NOMO-1 treated with dmso at 0.1 percent for 144 hours (cell line): Measurements from ENCODE around the gene PROKR2.
A peak's percentile ranks its signal among the peaks of the same experiment; 100 is the strongest.

ENCODE experiments used
- DNase-seq: peaks from one replicate; lab custom pipeline; 2025; ENCODE audit not compliant: unreplicated experiment; lab: John Stamatoyannopoulos, UW

PROKR2 gene

DNA sequence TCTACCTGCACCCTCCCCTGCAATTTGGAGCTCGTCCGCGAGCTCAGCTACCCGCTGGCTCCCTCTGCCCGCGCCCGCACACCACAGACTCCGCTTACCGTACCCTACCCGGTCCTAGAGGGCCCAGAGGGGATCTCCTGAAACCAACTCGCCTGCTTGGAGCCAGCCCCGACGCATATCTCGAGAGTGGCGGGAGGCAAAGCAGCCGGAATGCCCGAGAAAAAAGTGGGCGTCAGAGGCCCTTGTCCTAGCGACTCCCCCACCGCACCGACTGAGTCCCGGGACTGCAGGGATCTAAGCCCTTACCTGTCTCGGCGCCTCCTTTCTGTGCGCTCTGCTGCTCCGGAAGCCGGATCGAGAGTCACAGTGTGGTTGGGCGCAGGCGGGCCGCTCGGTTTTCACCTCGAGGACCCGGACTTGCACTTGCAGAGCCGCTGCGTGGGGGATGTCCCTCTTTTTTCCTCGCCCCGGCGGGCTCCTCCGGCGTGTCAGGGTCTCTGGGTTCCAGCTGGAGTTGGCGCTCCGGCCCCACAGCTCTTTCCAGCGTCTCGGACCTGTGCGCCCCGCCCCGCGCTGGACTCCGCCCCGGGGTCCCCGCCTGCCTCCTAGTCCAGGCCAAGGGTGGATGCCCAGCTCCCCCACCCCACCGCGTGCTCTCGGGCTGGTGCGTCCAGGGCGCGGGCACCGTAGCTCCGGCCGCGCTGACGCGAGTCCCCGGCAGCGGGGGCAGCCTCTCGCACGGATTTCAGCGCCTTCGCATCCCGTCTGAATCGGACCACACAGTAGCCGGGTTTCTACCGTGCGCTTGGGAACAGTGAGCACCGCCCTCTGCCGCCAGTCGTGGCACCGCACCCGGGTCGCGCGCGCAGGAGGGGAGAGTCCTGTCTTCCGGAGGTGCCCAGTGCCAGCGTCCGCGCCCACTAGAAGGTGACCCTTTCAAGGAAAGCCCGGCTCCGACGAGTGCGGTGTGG lies at the start of gene PROKR2:
Gene PROKR2 (minus strand): TSS at position 767 of the 971 bp plus-strand sequence. CDS start 2,585 bp downstream, outside the sequence.
- DNase-seq: no peak

DNA sequence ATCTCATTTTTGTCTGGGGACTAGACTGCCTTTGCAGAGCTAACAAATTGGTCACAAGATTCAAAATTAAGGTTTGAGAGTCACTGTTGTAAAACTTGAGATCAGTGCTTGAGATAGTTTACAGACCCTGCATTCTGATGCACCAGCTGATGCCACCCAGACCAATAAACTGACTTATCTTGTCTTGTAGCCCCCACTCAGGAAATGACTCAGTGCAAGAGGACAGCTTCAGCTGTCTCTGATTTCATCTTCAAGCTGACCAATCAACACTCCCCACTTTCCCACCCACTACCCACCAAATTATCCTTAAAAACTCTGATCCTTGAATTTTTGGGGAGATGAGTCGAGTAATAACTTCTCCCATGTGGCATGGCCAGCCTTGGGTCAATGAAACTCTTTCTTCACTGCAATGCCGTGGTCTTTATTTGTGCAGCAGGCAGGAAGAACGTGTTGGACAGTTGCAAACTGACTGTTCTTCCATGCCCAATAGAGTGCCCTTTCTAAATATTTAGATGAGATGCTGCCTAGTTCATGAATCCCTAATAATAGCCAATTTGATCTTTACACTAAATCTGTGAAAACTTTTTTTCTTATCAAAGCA lies 48.3 kb upstream of the PROKR2 start:
- no peak for DNase-seq

DNA sequence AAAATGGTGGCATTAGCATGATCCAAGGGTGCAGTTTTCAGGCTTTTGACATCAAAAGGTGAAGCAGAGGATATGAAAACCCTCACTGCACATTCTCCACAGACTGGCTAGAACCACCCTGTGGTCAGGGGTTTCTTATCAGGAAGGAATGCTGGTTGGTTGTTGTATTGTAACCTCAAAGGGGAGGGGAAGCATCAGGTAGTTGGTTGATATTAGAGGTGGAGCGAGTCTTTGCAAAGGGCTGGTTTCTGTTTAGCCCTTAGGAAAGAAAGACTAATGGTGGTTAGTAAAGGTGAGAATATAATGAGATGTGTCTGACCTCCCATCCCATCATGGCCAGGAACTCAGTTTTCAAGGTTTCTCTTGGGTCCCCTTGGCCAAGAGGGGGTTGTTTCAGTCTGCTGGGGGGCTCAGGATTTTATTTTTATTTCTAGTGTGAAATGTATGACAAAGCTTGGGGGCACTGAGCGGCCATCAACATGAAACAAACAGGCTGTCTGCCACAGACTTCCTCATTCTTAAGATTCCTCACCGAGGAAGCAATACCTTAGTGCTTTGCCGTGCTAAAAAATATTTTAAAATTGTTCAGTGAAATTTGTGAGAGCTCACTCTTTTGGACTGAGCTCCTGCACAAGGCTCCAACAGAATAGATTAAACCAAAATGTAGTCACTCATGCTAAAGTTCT lies 47.5 kb upstream of the PROKR2 start:
- DNase-seq: no peak

DNA sequence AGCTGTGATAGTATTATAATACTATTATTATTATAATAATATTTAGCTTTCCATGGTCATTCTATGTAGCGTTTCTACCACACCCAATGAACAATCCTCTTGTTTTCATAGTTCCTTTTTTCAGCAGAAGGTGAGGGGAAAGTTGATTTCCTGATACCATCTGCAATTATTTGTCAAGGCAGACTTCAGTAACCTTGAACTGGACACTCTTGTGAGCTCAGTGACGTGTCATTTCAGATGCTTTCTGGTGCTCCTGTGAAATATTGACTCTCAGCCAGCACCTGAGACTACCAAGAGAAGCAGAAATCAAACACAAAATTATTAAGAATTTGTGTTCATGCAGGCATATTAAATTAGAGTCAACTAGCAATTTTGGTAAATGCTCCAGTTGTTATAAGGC lies 46.0 kb upstream of the PROKR2 start:
- no peak for DNase-seq

DNA sequence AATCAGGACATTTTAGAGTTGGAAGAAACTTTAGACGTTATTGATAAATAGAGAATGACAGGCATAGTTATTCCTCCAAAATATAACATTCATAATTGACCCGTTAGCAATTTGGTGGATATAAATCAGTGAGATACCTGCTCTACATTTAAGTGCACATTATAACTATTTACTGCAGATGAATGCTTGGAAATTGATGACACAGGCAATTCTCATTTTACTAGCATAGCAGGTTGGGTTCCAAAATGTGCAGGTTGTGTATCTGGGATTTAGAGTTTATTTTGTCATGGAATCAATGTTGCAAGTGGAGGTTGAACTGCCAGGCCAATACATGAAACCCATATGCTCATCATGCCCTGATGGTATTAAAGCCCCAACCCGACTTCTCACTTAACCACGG lies 44.4 kb upstream of the PROKR2 start:
- DNase-seq: no peak

DNA sequence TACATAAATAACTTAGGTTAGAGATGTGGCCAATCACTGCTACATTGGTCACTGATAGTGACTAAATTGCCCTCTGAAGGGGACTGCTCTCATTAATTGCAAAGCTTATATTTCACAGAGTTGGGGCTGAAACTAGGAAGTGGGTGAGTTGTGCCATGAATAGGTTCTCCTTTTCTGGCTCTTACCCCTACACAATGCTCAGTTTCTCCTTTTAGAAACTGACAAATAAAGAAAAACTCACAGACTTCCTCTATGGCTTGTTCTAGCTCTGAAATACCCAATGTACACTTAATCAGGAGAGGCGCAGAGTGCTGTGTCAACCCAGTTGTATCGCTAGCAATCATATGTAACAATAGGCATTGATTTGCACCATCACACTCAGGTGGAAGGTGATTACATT lies 41.2 kb upstream of the PROKR2 start:
- DNase-seq: peak; percentile 72

DNA sequence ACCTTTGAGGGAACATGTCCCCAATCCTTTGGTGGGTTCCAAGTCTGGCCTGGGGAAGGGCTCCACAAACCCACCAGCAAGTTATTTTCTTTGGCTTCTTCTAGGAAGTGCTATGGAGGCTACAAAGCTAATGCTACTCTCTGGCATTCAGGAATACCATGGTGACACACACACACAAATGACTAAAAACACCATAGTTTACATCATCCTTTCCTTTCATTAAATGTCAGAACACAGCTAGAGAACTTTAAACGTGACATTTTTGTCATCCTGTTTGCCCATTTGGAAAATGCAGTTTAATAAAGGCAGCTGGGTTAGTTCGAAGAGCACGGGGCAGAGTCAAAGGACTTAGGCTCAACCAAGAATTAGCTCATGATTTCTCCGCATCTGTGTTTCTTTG lies 40.2 kb upstream of the PROKR2 start:
- no peak for DNase-seq

DNA sequence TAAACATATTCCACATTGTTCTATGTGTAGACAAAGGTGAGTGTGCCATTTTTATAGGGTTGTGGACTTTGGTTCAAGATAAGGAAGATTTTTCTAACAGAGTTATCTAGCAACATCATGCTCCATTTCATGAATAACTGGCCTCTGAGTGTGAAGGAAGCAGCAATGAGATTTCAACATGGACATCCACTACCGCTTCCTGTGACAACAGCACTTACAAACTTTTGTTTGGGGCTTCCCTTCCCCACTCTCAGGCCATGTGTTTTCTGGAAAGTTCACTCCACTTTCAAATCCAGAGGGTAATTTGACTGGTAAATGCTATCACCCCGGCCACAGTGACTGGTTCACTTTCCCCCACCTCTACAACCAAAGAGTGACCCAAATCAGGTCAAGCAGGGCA lies 38.1 kb upstream of the PROKR2 start:
- DNase-seq: no peak

DNA sequence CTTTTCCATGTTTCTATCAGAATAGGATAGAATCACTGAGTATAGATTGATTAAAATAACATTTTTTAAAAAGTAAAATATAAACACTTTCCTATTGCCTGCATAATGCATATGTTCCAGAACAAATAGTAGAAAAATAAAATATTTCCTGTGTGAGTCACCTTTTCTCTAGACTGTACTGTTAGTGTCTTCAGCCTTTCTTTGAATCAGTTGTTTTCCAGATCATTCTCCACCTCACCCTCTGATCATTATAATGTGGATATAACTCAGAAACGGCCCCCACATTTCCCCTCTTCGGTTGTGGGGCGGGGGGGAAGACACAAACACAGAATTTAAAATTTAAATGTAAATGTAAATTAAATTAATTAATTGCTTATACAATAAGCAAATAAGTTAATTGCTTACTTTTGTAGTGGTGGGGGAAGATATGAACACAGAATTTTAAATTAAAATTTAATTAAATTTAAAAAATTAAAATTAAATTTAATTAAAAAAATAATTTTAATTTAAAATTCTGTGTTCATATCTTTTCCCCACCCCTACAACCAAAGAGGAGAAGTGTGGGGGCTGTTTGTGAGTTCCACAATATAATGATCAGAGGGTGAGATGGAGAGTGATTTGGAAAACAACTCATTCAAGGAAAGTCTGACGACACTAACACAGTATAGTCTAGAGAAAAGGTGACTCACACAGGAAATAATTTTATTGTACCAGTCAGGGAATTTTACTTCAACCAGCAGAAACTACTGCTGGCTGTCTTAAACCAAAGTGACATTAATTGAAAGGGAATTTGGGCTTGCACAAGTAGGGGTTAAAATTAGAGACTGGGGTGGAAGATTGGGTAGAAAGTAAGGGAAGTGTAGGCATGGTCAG lies 37.1 kb upstream of the PROKR2 start:
- DNase-seq: no peak

DNA sequence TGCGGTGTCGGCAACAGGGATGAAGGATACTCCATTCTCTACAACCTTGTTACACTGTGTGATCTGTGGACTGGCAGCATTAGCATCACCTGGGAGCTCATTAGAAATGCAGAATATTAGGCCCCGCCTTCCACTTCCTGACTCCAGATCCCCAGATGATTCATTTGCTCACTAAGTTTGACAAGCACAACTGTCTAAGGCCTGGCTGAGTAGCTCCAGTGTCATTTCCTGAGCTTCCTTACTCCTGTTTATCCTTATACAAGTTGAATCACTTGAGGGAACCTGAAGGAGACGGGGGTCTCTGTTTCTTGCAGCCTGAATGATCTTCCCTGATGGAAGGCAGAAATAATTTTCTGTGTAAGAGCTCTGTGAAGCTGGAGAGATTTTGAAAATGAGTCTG lies 32.7 kb upstream of the PROKR2 start:
- DNase-seq: no peak

DNA sequence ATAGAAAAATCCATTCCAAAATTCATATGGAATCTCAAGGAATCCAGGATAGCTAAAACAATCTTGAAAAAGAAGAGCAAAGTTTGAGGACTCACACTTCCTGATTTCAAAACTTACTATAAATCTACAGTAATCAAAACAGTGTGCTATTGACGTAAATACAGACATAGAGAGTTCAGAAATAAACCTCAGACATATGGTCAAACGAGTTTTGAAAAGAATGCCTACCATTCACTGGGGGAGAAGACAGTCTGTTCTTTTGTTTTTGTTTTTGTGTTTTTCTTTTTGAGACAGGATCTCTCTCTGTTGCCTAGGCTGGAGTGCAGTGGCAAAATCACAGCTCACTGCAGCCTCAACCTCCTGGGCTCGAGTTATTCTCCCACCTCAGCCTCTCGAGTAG lies 25.3 kb upstream of the PROKR2 start:
- no peak for DNase-seq

DNA sequence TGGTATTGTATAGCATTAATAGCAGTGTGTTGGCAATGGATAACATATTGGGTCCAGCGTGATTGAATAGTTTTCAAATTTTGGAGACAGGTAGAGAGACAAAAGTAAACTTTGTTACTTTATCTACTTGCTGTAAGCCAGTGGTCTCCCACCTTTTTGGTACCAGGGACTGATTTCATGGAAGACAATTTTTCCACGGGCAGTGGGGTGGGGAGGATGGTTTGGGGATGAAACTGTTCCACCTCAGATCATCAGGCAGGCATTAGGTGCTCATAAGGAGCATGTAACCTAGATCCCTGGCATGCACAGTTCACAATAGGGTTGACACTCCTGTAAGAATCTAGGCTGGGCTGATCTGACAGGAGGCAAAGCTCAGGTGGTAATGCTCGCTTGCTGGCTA lies 14.6 kb upstream of the PROKR2 start:
- DNase-seq: no peak

DNA sequence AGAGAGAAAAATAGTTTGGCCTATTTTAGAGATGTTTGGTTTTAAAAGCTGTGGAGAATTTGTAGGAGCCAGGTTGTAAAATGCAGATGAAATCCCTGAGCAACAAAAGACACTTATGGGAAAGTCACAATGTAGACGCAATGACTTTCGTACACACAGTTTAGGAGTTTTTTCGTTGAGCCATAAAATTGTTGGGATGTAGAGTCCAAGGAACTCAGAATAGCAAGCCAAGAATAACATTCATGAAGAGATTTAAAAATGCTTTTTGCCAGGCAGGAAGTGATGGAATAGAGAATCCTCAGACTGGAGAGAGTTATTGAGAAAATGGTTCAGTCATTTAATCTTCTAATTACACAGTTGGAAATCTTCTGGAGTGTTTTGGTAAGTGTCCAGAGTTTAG lies 11.5 kb upstream of the PROKR2 start:
- DNase-seq: no peak

DNA sequence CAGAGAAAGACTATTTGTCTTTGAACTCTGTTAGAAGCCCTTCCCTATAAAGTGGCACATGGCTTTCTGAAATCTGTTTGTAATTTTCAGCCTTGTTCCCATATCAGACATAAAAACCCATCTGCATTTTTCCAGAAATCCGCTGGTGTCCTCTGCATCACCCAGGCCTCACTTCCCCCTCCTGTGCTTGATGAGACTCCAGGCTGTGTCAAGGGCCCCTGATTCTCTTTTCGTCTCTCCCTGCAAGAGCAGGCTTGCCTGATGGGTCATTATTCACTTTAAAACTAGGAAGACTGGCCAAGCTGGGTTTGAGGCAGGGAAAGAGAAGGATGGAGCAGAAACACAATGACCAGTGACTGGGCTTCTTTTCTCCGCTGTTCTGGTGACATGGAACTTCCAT lies 10.6 kb upstream of the PROKR2 start:
- no peak for DNase-seq

DNA sequence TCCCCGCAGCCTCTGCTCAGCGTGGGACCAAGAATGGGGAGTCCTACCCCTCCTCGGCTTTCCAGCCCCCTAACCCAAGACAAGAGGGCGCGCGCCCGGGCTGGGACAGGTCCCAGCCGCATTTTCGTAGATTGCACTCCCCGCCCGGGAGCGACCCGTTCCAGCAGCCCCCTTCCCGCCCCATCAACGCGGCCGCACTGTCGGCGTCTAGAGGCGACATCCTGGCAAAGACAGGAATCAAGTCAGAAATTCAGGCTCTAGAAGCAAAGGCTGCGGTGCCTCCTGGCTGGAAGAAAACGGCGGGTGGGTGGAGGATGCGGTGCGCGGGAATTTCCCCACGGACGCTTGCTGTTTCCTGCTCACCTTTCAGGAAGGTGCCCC lies 957 bp downstream of the PROKR2 start:
- DNase-seq: no peak

DNA sequence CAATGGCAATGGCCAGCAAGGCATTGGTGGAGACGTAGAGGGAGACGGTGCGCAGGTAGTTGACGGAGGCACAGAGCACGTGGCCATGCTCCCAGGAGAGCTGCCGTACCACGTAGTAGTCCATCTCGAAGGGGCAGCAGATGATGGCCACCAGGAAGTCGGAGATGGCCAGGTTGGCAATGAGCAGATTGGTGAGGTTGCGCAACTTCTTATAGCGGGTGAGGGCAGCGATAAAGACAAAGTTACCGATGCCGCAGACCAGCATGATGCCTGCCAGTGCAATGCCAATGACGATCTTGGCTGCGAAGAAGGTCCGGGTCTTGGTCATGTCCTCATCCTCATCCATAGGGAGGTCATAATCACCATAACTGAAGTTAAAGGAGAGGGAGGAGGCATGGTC lies 2.8 kb downstream of the PROKR2 start:
- DNase-seq: no peak

DNA sequence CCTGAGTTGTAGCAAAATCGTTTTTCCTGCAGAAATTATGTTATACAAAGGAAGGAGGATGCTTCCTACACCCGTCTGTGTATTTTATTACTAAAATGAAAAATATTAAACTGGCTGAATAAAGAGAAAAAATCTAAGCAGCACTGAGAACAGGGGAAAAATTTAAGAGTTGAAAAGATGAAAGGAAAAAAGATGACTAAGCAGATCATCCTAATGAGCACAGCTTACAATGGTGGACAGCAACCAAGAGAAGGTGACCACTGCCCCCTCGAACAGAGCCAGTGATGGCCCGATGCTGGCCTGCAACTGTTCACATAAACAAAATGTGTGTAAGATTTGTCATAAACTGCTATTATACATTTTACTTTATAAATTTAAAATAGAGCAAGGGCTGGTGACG lies 4.2 kb downstream of the PROKR2 start:
- DNase-seq: no peak

DNA sequence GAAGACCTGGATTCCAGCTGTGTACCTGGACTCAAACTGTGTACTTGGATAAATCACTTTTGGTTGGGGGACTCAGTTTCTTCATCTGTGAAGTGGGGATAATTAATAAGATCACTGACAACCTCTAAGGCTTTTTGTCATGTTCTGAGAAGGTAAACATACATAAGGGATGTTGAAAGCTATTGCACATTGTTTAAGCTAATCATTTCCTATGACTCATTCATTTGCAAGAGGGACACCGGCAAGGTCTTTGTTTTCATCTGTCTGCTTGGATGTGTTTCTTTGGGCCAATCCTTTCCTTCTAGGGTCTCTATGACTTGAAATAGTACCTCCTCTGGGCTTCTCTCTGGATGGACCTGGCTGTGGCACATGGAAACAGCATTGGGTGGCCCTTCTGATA lies 6.8 kb downstream of the PROKR2 start:
- DNase-seq: no peak

DNA sequence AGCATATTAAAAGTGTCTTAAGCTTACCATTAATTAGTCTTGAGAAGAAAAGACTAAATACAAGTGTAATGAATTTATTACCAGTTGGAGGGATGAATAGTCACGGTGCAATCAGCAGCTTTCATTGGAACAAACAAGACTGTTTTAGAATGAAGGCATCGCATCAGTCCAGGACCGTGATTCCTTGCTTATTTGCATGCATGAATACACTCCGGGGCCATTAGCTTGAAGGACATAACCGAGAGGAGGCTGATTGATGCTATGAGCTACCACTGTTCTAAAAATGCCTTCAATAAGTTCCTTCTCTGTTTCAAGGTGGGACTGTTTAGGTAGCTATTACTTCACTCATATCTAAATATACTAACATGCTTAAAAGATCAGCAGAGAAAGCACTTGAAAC lies 17.9 kb downstream of the PROKR2 start:
- DNase-seq: no peak

DNA sequence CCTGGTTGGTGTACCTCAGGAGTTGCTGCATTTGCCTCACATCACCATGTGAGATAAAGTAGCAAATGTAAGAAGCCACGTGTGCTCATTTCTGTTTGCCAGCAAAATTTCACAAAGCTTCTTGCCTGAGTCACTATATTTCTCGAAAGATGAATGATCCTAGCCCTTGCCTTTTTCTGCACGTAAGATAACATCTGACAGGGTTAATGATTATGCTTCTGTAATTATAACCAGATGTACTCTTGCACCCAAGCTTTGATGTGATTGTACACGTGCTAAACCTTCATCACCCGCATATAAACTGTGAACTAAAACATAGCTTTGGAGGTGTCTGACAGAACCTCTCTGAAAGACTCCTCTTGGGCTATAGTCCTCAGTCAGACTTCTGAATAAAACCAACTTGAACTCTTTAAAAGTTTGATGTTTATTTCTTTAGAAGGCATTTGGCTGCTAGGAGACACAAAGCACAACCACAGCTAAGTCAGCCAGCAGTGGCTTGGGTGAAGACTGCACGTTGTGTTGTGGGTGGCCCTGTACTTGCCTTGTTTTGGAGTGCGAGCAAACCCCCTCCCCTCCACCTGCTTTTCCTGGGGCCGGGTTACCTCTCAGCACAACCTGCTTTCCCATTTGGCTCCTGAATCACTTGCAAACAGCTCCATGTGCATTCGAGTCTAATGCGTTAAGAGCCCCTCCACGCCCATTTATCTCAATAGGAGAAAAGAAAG lies 19.3 kb downstream of the PROKR2 start:
- no peak for DNase-seq
